GM13976 (cell line): ENCODE data around the gene CHTF18.

Experiments
- DNase-seq: peaks from one replicate; pipeline ENCODE4 v3.0.0; 2012; ENCODE audit warnings: low spot score
- CTCF ChIP-seq: IDR thresholded peaks from 2 replicates; pipeline ENCODE4 v1.5.1; 2012; ENCODE audit warnings: borderline replicate concordance, mild to moderate bottlenecking; ENCODE audit not compliant: insufficient read depth; ENCODE audit errors: extremely low read depth, missing control alignments, control extremely low read depth
- in situ Hi-C: fragments of 300-500 bp; cut with MboI; formaldehyde crosslinking; loops from one replicate; pipeline ENCODE4 v1.12.0; 2022; ENCODE audit warnings: low sequenced_read_pairs, mixed read lengths, inconsistent platforms; ENCODE audit not compliant: unreplicated experiment

Gene CHTF18

GRCh38 chr16:824601-825000, 36.2 kb downstream of the CHTF18 start:
- in situ Hi-C loops, result no loop called here
- no peak for DNase-seq
- TF ChIP-seq CTCF, result no peak

- no peak for TF ChIP-seq CTCF
- in situ Hi-C loops, result no loop called here
- no peak for DNase-seq
These were observed 37.1 kb downstream of the CHTF18 start for GRCh38 chr16:825341-826061.

GRCh38 chr16:827513-827912, 39.1 kb downstream of the CHTF18 start:
- in situ Hi-C loops, result no loop called here
- no peak for TF ChIP-seq CTCF
- DNase-seq, result no peak

- in situ Hi-C loops, result no loop called here
- no peak for DNase-seq
- TF ChIP-seq CTCF, result no peak
These were observed 40.5 kb downstream of the CHTF18 start for GRCh38 chr16:828891-829290.

- TF ChIP-seq CTCF, result no peak
- DNase-seq, result no peak
- in situ Hi-C loops, result no loop called here
These were observed 41.9 kb downstream of the CHTF18 start for GRCh38 chr16:830107-830870.

GRCh38 chr16:830871-831570, 42.6 kb downstream of the CHTF18 start:
- no peak for DNase-seq
- in situ Hi-C loops, result no loop called here
- TF ChIP-seq CTCF, result no peak
